WTC11 (cell line): ENCODE data around the gene C1orf232. TPM values are rescaled to one million over a fixed set of nuclear protein-coding genes. Genes with fewer than 3 reads are reported as not detected.

ENCODE experiments used
- ATAC-seq: fragments of 200-7000 bp; cut with Tn5 transposase; 2 replicates; pipeline ENCODE4 v1.10.0; 2021; ENCODE audit warnings: mild to moderate bottlenecking, moderate library complexity
- CTCF ChIA-PET: fragments of 300-600 bp; sonication (Branson Sonifier 250); formaldehyde crosslinking; loops from one replicate; lab custom pipeline; 2021; ENCODE audit warnings: antibody characterized with exemption; lab: Charles Lee
- POLR2A ChIA-PET: fragments of 350-600 bp; sonication (Branson Sonifier 250); formaldehyde crosslinking; loops from one replicate; lab custom pipeline; 2021; ENCODE audit warnings: antibody characterized with exemption; lab: Charles Lee
- DNase-seq: peaks from one replicate; pipeline ENCODE4 v3.0.0; 2021; ENCODE audit warnings: low spot score
- H3K27ac Mint-ChIP-seq: 2 replicates; pipeline ENCODE4 v1.8.0; 2021; ENCODE audit warnings: mixed read lengths
- H3K27me3 Mint-ChIP-seq: 2 replicates; pipeline ENCODE4 v1.8.0; 2021; ENCODE audit warnings: low read depth, mild to moderate bottlenecking, moderate library complexity, mixed read lengths
- H3K36me3 Mint-ChIP-seq: 2 replicates; pipeline ENCODE4 v1.8.0; 2021; ENCODE audit warnings: mixed read lengths
- H3K4me1 Mint-ChIP-seq: 2 replicates; pipeline ENCODE4 v1.8.0; 2022; ENCODE audit warnings: mixed read lengths
- H3K4me3 Mint-ChIP-seq: 2 replicates; pipeline ENCODE4 v1.8.0; 2021; ENCODE audit warnings: mild to moderate bottlenecking, moderate library complexity, mixed read lengths
- H3K9me3 Mint-ChIP-seq: 2 replicates; pipeline ENCODE4 v1.8.0; 2021; ENCODE audit warnings: mixed read lengths
- AFF4 ChIP-seq: sonication (generic); formaldehyde crosslinking; IDR thresholded peaks from 2 replicates; pipeline ENCODE4 v1.8.1; 2023; ENCODE audit warnings: mild to moderate bottlenecking, missing genetic modification reagents, borderline replicate concordance
- ATF1 ChIP-seq: sonication (generic); formaldehyde crosslinking; IDR thresholded peaks from 2 replicates; pipeline ENCODE4 v1.8.1; 2023; ENCODE audit warnings: mild to moderate bottlenecking, moderate library complexity, missing genetic modification reagents
- ATF2 ChIP-seq: sonication (generic); formaldehyde crosslinking; IDR thresholded peaks from 2 replicates; pipeline ENCODE4 v1.8.1; 2022; ENCODE audit warnings: low read depth, missing genetic modification reagents, borderline replicate concordance
- CTCF ChIP-seq: fragments of 200-600 bp; IDR thresholded peaks from 2 replicates; pipeline ENCODE4 v1.8.0; 2022; ENCODE audit warnings: antibody characterized with exemption
- JAZF1 ChIP-seq: fragments of 250-450 bp; sonication (Bioruptor Pico); IDR thresholded peaks from 2 replicates; pipeline ENCODE4 v1.9.0; 2021; ENCODE audit warnings: moderate library complexity, mild to moderate bottlenecking, inconsistent platforms
- JUN ChIP-seq: sonication (generic); formaldehyde crosslinking; IDR thresholded peaks from 2 replicates; pipeline ENCODE4 v1.8.0; 2023; ENCODE audit warnings: mild to moderate bottlenecking, missing genetic modification reagents
- KAT7 ChIP-seq: sonication (generic); formaldehyde crosslinking; IDR thresholded peaks from 2 replicates; pipeline ENCODE4 v1.8.1; 2023; ENCODE audit warnings: missing genetic modification reagents, mild to moderate bottlenecking, borderline replicate concordance
- MYBL2 ChIP-seq: sonication (generic); formaldehyde crosslinking; IDR thresholded peaks from 2 replicates; pipeline ENCODE4 v1.8.1; 2023; ENCODE audit warnings: mild to moderate bottlenecking, moderate library complexity, missing genetic modification reagents
- SMAD4 ChIP-seq: sonication (generic); formaldehyde crosslinking; IDR thresholded peaks from 2 replicates; pipeline ENCODE4 v1.8.0; 2022; ENCODE audit warnings: mild to moderate bottlenecking, missing genetic modification reagents
- SP1 ChIP-seq: sonication (generic); formaldehyde crosslinking; conservative IDR thresholded peaks from 2 replicates; pipeline ENCODE4 v1.8.1; 2022; ENCODE audit warnings: missing genetic modification reagents
- STAT6 ChIP-seq: sonication (generic); formaldehyde crosslinking; conservative IDR thresholded peaks from 2 replicates; pipeline ENCODE4 v1.8.1; 2023; ENCODE audit warnings: mild to moderate bottlenecking, low read depth, missing genetic modification reagents, moderate library complexity
- TCF7 ChIP-seq: sonication (generic); formaldehyde crosslinking; IDR thresholded peaks from 2 replicates; pipeline ENCODE4 v1.8.0; 2022; ENCODE audit warnings: mild to moderate bottlenecking, low read depth, missing genetic modification reagents, moderate library complexity
- ZNF121 ChIP-seq: sonication (generic); formaldehyde crosslinking; IDR thresholded peaks from 2 replicates; pipeline ENCODE4 v1.8.0; 2023; ENCODE audit warnings: missing genetic modification reagents
- ZNF138 ChIP-seq: sonication (generic); formaldehyde crosslinking; conservative IDR thresholded peaks from 2 replicates; pipeline ENCODE4 v1.8.1; 2022; ENCODE audit warnings: mild to moderate bottlenecking, moderate library complexity, missing genetic modification reagents
- ZNF263 ChIP-seq: sonication (generic); formaldehyde crosslinking; IDR thresholded peaks from 2 replicates; pipeline ENCODE4 v1.8.1; 2022; ENCODE audit warnings: low read depth, mild to moderate bottlenecking, moderate library complexity, missing genetic modification reagents
- ZNF423 ChIP-seq: fragments of 250-450 bp; sonication (Bioruptor Pico); IDR thresholded peaks from 2 replicates; pipeline ENCODE4 v2.1.2; 2022; ENCODE audit warnings: mild to moderate bottlenecking, moderate library complexity
- ZNF425 ChIP-seq: fragments of 250-450 bp; sonication (Bioruptor Pico); conservative IDR thresholded peaks from 2 replicates; pipeline ENCODE4 v1.9.0; 2021; ENCODE audit warnings: mild to moderate bottlenecking
- total RNA-seq: library from RNA; stranded (reverse); gene quantifications from 3 replicates; pipeline ENCODE4 v1.2.3, GENCODE V29; 2021
- TF ChIP-seq, protein P1 (sequence below): fragments of 250-450 bp; sonication (Bioruptor Pico); IDR thresholded peaks from 2 replicates; pipeline ENCODE4 v1.9.0; 2021; ENCODE audit warnings: mild to moderate bottlenecking
- TF ChIP-seq, protein P2 (sequence below): sonication (generic); formaldehyde crosslinking; IDR thresholded peaks from 2 replicates; pipeline ENCODE4 v1.8.0; 2023; ENCODE audit warnings: missing genetic modification reagents

Gene C1orf232
- total RNA-seq, 1 experiment from 2014 or later = not detected

- no peak for ATAC-seq
- Mint-ChIP-seq H3K9me3 (no peaks in the 10 kb centered on the region), H3K36me3 (0 out of 2 replicates have a peak, but pooled peaks cover 5% of the 10 kb centered on the region), H3K27me3 (no peaks in the 10 kb centered on the region)
- CTCF ChIA-PET = interaction anchor here (1.1 to 3.6 kb wide), 3 partner anchors 8 to 51 kb away, joined by 3 to 25 read pairs (median 4); partner anchors contain the start of genes CATSPER4 and ZNF593
- no peak for TF ChIP-seq KAT7
- TF ChIP-seq JUN = no peak
- no peak for TF ChIP-seq CTCF
- no peak for TF ChIP-seq JAZF1 (CRISPR knock-in tag)
- TF ChIP-seq SMAD4 (CRISPR knock-in tag) = no peak
- TF ChIP-seq, protein P1, sequence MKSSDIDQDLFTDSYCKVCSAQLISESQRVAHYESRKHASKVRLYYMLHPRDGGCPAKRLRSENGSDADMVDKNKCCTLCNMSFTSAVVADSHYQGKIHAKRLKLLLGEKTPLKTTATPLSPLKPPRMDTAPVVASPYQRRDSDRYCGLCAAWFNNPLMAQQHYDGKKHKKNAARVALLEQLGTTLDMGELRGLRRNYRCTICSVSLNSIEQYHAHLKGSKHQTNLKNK (CRISPR knock-in tag) = no peak
- TF ChIP-seq TCF7 (CRISPR knock-in tag) = no peak
- TF ChIP-seq, all 79 proteins: peak for 0
- Mint-ChIP-seq H3K4me3 (no peak overlapping the region), H3K4me1 (peaks cover 8% of the 10 kb centered on the region), H3K27ac (no peak overlapping the region)
- POLR2A ChIA-PET = no interaction called here
- no peak for DNase-seq
Observed at GRCh38 chr1:26182383-26182696, 13.6 kb upstream of the C1orf232 start.

DNA sequence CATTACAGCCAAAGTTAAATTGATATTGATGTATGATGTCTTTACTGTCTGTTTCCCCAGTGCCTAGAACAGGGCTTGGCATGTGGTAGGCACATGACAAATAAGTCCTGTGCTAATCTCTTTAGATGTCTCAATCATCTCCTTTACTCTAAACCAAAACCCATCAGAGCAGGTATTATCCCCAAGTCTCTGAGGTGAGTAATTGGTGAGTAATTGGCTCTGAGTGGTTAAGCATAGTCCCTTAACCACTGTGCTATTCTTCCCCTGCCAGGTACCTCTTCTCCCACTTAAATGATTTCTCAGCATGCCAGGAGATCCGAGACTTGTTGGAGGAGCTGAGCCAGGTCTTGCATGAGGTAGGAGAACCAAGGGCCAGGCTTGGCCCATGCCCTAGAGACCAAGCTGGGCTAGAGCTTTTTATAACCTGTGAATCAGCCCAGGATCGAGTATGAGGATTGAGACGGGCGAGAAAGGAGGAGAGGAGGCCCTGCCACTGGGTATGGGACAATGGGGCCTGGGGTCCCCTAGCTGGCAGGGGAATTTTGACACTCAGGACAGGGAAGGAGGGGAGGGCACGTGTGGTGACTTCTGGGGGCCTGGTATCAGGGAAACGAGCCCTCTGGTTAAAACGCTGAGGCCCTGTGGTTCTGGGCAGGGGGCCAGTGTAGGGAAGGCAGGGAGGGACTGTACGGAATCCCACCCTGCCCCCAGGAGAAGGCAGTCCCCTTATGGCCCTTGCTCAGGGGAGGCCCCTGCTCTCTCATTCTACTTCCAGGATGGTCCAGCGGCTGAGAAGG, 13.0 kb upstream of the C1orf232 start:
- peaks cover 10% of the 10 kb centered on the region for H3K4me1 Mint-ChIP-seq
- DNase-seq (no peak), ATAC-seq (no peak)
- H3K27me3 Mint-ChIP-seq = no peaks in the 10 kb centered on the region
- no peak overlapping the region for H3K4me3 Mint-ChIP-seq
- POLR2A ChIA-PET = no interaction called here
- TF ChIP-seq ATF1 (CRISPR knock-in tag) (no peak), ZNF423 (no peak), ZNF263 (no peak), ZNF121 (no peak), AFF4 (CRISPR knock-in tag) (no peak), ATF2 (CRISPR knock-in tag) (no peak), MYBL2 (CRISPR knock-in tag) (no peak), SP1 (CRISPR knock-in tag) (no peak), ZNF138 (CRISPR knock-in tag) (no peak), ZNF425 (CRISPR knock-in tag) (no peak), STAT6 (no peak)
- TF ChIP-seq, protein P2, sequence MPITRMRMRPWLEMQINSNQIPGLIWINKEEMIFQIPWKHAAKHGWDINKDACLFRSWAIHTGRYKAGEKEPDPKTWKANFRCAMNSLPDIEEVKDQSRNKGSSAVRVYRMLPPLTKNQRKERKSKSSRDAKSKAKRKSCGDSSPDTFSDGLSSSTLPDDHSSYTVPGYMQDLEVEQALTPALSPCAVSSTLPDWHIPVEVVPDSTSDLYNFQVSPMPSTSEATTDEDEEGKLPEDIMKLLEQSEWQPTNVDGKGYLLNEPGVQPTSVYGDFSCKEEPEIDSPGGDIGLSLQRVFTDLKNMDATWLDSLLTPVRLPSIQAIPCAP (CRISPR knock-in tag) = no peak
- H3K36me3 Mint-ChIP-seq = 0 out of 2 replicates have a peak, but pooled peaks cover 5% of the 10 kb centered on the region
- H3K9me3 Mint-ChIP-seq = no peaks in the 10 kb centered on the region
- CTCF ChIA-PET = interaction anchor here (1.1 to 3.6 kb wide), 4 partner anchors 9 to 104 kb away, joined by 3 to 25 read pairs (median 6); partner anchors contain the start of genes CATSPER4 and ZNF593
- no peak overlapping the region for H3K27ac Mint-ChIP-seq
